OCI-LY3 (cell line): Measurements from ENCODE around the gene PSMG2.

Source experiments
- CTCF ChIP-seq: fragments of 200-600, 300-600 bp; sonication (generic); IDR thresholded peaks from 2 replicates; pipeline ENCODE4 v1.5.1; 2014; ENCODE audit warnings: antibody characterized with exemption, low read length, low read depth
- EZH2phosphoT487 ChIP-seq: fragments of 200-600 bp; shearing (Covaris generic); IDR thresholded peaks from 2 replicates; pipeline ENCODE4 v1.6.1; 2018; ENCODE audit warnings: antibody characterized with exemption, mixed run types, low read depth

- TF ChIP-seq CTCF (no peak), EZH2phosphoT487 (no peak)
These were observed 46.3 kb upstream of the PSMG2 start for GRCh38 chr18:12656605-12656937.
